ENCODE results near the gene ECHDC1. TPM values are rescaled to one million over a fixed set of nuclear protein-coding genes. Genes with fewer than 3 reads are reported as not detected.

The ECHDC1 gene
- total and polyA plus RNA-seq, 10 donors: 31.3 to 60.4 (median 47.3) TPM

DNA sequence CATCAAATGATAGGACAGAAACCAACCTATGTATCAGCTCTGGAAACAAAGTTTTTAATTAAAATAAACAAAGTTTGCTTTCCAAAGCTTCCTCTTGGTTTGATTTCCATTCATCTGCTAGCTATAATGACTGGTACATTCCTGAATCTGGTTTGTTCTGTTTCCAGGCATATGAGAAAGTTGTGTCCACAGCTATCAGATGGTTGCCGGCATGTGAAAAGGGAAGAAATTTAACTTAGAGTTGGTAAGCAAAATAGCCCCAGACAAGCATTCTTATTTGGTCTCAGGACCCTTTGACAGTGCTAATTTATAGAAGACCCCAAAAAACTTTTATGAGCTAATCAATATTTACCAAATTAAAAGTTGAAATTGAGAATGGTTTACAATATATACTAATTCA is 80.5 kb downstream of the ECHDC1 start:
- no peak for DNase-seq
- no peak for TF ChIP-seq POLR2A (IDR thresholded peaks at IDR 0.05)
- TF ChIP-seq, protein P1, sequence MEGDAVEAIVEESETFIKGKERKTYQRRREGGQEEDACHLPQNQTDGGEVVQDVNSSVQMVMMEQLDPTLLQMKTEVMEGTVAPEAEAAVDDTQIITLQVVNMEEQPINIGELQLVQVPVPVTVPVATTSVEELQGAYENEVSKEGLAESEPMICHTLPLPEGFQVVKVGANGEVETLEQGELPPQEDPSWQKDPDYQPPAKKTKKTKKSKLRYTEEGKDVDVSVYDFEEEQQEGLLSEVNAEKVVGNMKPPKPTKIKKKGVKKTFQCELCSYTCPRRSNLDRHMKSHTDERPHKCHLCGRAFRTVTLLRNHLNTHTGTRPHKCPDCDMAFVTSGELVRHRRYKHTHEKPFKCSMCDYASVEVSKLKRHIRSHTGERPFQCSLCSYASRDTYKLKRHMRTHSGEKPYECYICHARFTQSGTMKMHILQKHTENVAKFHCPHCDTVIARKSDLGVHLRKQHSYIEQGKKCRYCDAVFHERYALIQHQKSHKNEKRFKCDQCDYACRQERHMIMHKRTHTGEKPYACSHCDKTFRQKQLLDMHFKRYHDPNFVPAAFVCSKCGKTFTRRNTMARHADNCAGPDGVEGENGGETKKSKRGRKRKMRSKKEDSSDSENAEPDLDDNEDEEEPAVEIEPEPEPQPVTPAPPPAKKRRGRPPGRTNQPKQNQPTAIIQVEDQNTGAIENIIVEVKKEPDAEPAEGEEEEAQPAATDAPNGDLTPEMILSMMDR (IDR thresholded peaks at IDR 0.05 in 8 of 11, conservative IDR thresholded peaks at IDR 0.05 in 3 of 11): no peak
- TF ChIP-seq POLR2AphosphoS5 (IDR thresholded peaks at IDR 0.05): no peak
- Histone ChIP-seq H3K4me3 (no peak overlapping the region), H3K9me3 (no peaks in the 10 kb centered on the region), H3K27ac (no peak overlapping the region), H3K36me3 (no peaks in the 10 kb centered on the region), H3K4me1 (peaks cover 0 to 17% (median 9%) of the 10 kb centered on the region in 6 donors), H3K27me3 (replicated peaks in 1 of 7) (no peaks in the 10 kb centered on the region)
- intact Hi-C loops (cut with DNase I; ENCODE audit: low total_unique reads): loop anchor here (10.0 kb wide), 1 partner anchor 1278 kb away; the partner anchor contains the start of gene TRMT11
- 69 to 91% (median 81%) methylated on average over 1 of the region's 1 CpG for WGBS, 5 donors

DNA sequence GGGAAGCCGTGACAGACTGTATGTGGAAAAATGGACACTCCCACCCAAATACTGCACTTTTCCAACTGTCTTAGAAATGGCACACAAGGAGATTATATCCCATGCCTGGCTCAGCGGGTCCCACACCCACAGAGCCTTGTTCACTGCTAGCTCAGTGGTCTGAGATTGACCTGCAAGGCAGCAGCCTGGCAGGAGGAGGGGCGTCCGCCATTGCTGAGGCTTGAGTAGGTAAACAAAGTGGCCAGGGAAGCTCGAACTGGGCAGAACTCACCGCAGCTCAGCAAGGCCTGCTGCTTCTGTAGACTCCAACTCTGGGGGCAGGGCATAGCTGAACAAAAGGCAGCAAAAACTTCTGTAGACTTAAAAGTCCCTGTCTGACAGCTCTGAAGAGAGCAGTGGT is 88.1 kb downstream of the ECHDC1 start:
- no peak for DNase-seq
- Histone ChIP-seq H3K4me3 (no peak overlapping the region), H3K36me3 (no peaks in the 10 kb centered on the region), H3K27me3 (replicated peaks in 1 of 7) (no peaks in the 10 kb centered on the region), H3K4me1 (no peaks in the 10 kb centered on the region), H3K27ac (no peak overlapping the region), H3K9me3 (no peaks in the 10 kb centered on the region)
- TF ChIP-seq, protein P1 (IDR thresholded peaks at IDR 0.05 in 8 of 11, conservative IDR thresholded peaks at IDR 0.05 in 3 of 11): no peak
- no peak for TF ChIP-seq POLR2A (IDR thresholded peaks at IDR 0.05)
- no peak for TF ChIP-seq POLR2AphosphoS5 (IDR thresholded peaks at IDR 0.05)
- intact Hi-C loops (cut with DNase I; ENCODE audit: low total_unique reads): no loop called here
- 91 to 96% (median 94%) methylated on average over 5 to 6 of the region's 6 CpGs for WGBS, 5 donors

GRCh38 chr6:127249621-127250020 is 93.8 kb downstream of the ECHDC1 start:
- Histone ChIP-seq H3K4me1 (no peaks in the 10 kb centered on the region), H3K36me3 (no peaks in the 10 kb centered on the region), H3K4me3 (no peak overlapping the region), H3K27ac (no peak overlapping the region), H3K27me3 (replicated peaks in 1 of 7) (no peaks in the 10 kb centered on the region), H3K9me3 (no peaks in the 10 kb centered on the region)
- intact Hi-C loops (cut with DNase I; ENCODE audit: low total_unique reads): no loop called here
- TF ChIP-seq, protein P1 (IDR thresholded peaks at IDR 0.05 in 8 of 11, conservative IDR thresholded peaks at IDR 0.05 in 3 of 11): no peak
- TF ChIP-seq POLR2AphosphoS5 (IDR thresholded peaks at IDR 0.05): no peak
- no peak for TF ChIP-seq POLR2A (IDR thresholded peaks at IDR 0.05)
- WGBS, 5 donors: 83 to 100% (median 96%) methylated on average over 1 of the region's 1 CpG
- DNase-seq: no peak

DNA sequence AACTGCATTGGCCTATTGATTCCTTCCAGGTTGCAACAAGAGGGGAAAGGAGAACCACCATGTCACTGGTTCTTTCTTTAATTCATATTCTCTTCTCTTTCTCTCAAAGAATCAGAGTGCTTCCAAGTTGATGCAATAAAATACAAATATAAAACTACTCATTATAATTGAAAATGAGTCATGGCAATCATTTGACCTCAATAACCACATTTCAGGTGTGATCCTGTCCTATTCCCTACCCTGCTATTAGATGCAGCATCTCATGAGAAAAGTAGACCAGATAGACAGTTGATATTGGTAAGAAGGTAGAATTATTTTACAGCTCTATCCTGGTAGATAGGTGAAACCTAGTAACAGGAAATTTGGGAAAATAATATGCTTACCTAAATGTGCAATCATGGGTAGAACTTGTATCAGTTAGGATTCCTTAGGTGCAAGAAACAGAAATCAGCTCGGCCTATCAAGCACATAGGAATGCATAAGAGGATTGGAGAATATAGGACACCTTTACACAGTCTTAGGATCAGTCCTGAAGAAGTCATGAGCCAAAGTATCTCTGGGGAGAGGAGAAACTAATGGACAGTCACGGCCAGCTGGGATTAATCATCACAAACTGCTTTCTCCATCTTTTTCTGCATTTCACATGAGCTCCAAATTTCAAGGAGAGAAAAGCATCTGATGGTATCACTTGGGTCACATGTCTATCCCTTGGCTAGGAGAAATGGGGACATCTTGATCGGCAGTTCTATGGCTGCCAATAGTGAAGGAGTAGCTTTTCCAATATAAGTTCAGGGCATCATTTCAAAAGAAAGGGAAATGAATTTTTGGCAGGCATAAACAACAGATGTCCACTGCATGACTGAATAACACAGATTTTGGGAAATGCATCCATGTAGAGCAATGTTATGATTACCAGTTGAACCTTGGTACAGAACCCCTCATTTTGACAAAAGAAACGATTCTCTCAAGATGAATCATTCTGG is 96.0 kb downstream of the ECHDC1 start:
- TF ChIP-seq, protein P1 (IDR thresholded peaks at IDR 0.05 in 8 of 11, conservative IDR thresholded peaks at IDR 0.05 in 3 of 11): no peak
- TF ChIP-seq POLR2AphosphoS5 (IDR thresholded peaks at IDR 0.05) (no peak), POLR2A (IDR thresholded peaks at IDR 0.05) (no peak)
- H3K36me3 ChIP-seq: no peaks in the 10 kb centered on the region
- H3K27me3 ChIP-seq (replicated peaks in 1 of 7): no peaks in the 10 kb centered on the region
- WGBS, 5 donors: 70 to 90% (median 78%) methylated on average over 4 of the region's 4 CpGs
- H3K4me3 ChIP-seq: no peak overlapping the region
- H3K4me1 ChIP-seq: no peaks in the 10 kb centered on the region
- intact Hi-C loops (cut with DNase I; ENCODE audit: low total_unique reads): no loop called here
- H3K9me3 ChIP-seq: no peaks in the 10 kb centered on the region
- no peak overlapping the region for H3K27ac ChIP-seq
- no peak for DNase-seq

Measured in spleen (tissue), 11 donors.